IMR-90 (cell line): ENCODE results near the gene ZNF550. TPM values are rescaled to one million over a fixed set of nuclear protein-coding genes. Genes with fewer than 3 reads are reported as not detected.
"Not testable (repeated sequence)": the region's sequence is repeated elsewhere in the genome, so short reads cannot be mapped to it uniquely, and the experiment has no call there.

Experiments
- ATAC-seq: fragments of 200-7000 bp; cut with Tn5 transposase; 2 replicates; pipeline ENCODE4 v1.9.1; 2020; ENCODE audit warnings: low read depth, mild to moderate bottlenecking, moderate library complexity
- BruUV-seq: library from RNA; stranded (reverse); fragments of 400-500 nt; replicated peaks from 2 replicates; lab custom pipeline; 2021; lab: Mats Ljungman, UMichigan
- CTCF ChIA-PET: fragments of 300-600 bp; formaldehyde crosslinking; extraction: SDS; loops from one replicate; lab custom pipeline; 2021; ENCODE audit warnings: antibody characterized with exemption; lab: Yijun Ruan, JAX
- POLR2A ChIA-PET: fragments of 300-600 bp; sonication (Branson Sonifier 250); formaldehyde crosslinking; loops from one replicate; lab custom pipeline; 2022; ENCODE audit warnings: antibody characterized with exemption; ENCODE audit not compliant: unreplicated experiment; lab: Charles Lee
- DNase-seq: peaks from one replicate; pipeline ENCODE4 v3.0.0; 2013
- H2AFZ ChIP-seq: replicated peaks from 2 replicates; pipeline ENCODE3; 2013; ENCODE audit warnings: low read length, mild to moderate bottlenecking; ENCODE audit not compliant: poor library complexity
- H2AK5ac ChIP-seq: 2 replicates; pipeline ENCODE4 v1.6.1; 2013; ENCODE audit warnings: low read depth, low read length, inconsistent platforms
- H2AK9ac ChIP-seq: replicated peaks from 2 replicates; pipeline ENCODE3; 2013; ENCODE audit warnings: mild to moderate bottlenecking, low read depth, low read length, moderate library complexity; ENCODE audit not compliant: poor library complexity
- H2BK120ac ChIP-seq: 2 replicates; pipeline ENCODE4 v1.6.1; 2013; ENCODE audit warnings: low read depth, low read length, inconsistent platforms
- H2BK15ac ChIP-seq: 3 replicates; pipeline ENCODE4 v1.6.1; 2013; ENCODE audit warnings: low read depth, low read length, inconsistent platforms
- H2BK20ac ChIP-seq: 2 replicates; pipeline ENCODE4 v1.6.1; 2013; ENCODE audit warnings: low read depth, mild to moderate bottlenecking, inconsistent platforms, low read length, moderate library complexity
- H2BK5ac ChIP-seq: 2 replicates; pipeline ENCODE4 v1.6.1; 2013; ENCODE audit warnings: mild to moderate bottlenecking, low read depth, low read length, inconsistent platforms; ENCODE audit not compliant: poor library complexity, severe bottlenecking
- H3K14ac ChIP-seq: replicated peaks from 2 replicates; pipeline ENCODE4 v1.6.1; 2013; ENCODE audit warnings: low read depth, low read length, inconsistent platforms
- H3K18ac ChIP-seq: 2 replicates; pipeline ENCODE4 v1.6.1; 2013; ENCODE audit warnings: low read depth, low read length, control low read depth
- H3K23ac ChIP-seq: 2 replicates; pipeline ENCODE4 v1.6.1; 2013; ENCODE audit warnings: low read depth, low read length, inconsistent platforms
- H3K27ac ChIP-seq: 2 replicates; pipeline ENCODE4 v1.5.1; 2013; ENCODE audit warnings: mild to moderate bottlenecking, control low read depth, low read length; ENCODE audit not compliant: insufficient read depth
- H3K27me3 ChIP-seq: 2 replicates; pipeline ENCODE4 v1.6.1; 2013; ENCODE audit warnings: low read length; ENCODE audit not compliant: control insufficient read depth, insufficient read depth
- H3K36me3 ChIP-seq: 2 replicates; pipeline ENCODE4 v1.6.1; 2013; ENCODE audit warnings: low read length, mixed read lengths; ENCODE audit not compliant: control insufficient read depth, insufficient read depth
- H3K4ac ChIP-seq: 2 replicates; pipeline ENCODE4 v1.6.1; 2013; ENCODE audit warnings: low read depth, low read length, inconsistent platforms
- H3K4me1 ChIP-seq: 2 replicates; pipeline ENCODE4 v1.6.1; 2013; ENCODE audit warnings: low read length, mixed read lengths; ENCODE audit not compliant: control insufficient read depth, insufficient read depth
- H3K4me2 ChIP-seq: 2 replicates; pipeline ENCODE4 v1.6.1; 2013; ENCODE audit warnings: low read depth, mild to moderate bottlenecking, control low read depth, low read length, moderate library complexity
- H3K4me3 ChIP-seq: 2 replicates; pipeline ENCODE4 v1.5.1; 2013; ENCODE audit warnings: low read depth, mild to moderate bottlenecking, control low read depth, low read length, moderate library complexity; ENCODE audit not compliant: insufficient read depth
- H3K56ac ChIP-seq: 2 replicates; pipeline ENCODE4 v1.6.1; 2013; ENCODE audit warnings: low read length, inconsistent platforms; ENCODE audit not compliant: insufficient read depth; ENCODE audit errors: extremely low read depth
- H3K79me1 ChIP-seq, 2 experiments: 2 replicates each; pipeline ENCODE4 v1.6.1; 2013; ENCODE audit warnings: low read length in 2 of 2, inconsistent platforms in 1 of 2, low read depth in 1 of 2
- H3K9ac ChIP-seq: 2 replicates; pipeline ENCODE4 v1.6.1; 2013; ENCODE audit warnings: low read depth, low read length, control low read depth
- H3K9me1 ChIP-seq: 2 replicates; pipeline ENCODE4 v1.6.1; 2013; ENCODE audit warnings: low read length, inconsistent platforms; ENCODE audit not compliant: insufficient read depth
- H3K9me3 ChIP-seq: 2 replicates; pipeline ENCODE4 v1.6.1; 2013; ENCODE audit warnings: low read length; ENCODE audit not compliant: control insufficient read depth, insufficient read depth
- H4K20me1 ChIP-seq: 2 replicates; pipeline ENCODE4 v1.6.1; 2013; ENCODE audit warnings: low read length, inconsistent platforms; ENCODE audit not compliant: insufficient read depth
- H4K5ac ChIP-seq: 2 replicates; pipeline ENCODE4 v1.6.1; 2013; ENCODE audit warnings: mild to moderate bottlenecking, low read depth, low read length, control low read depth
- H4K8ac ChIP-seq, 2 experiments: 2 replicates each; pipeline ENCODE4 v1.6.1; 2013; ENCODE audit warnings: low read depth in 2 of 2, low read length in 2 of 2, control low read depth in 1 of 2, inconsistent platforms in 1 of 2
- H4K91ac ChIP-seq: 2 replicates; pipeline ENCODE4 v1.6.1; 2013; ENCODE audit warnings: low read depth, low read length, inconsistent platforms; ENCODE audit not compliant: insufficient read depth
- MAZ ChIP-seq: IDR thresholded peaks from 2 replicates; pipeline ENCODE4 v1.6.1; 2012; ENCODE audit warnings: low read depth, mild to moderate bottlenecking, low read length, improper control_type of control experiment, moderate library complexity, borderline replicate concordance
- POLR2A ChIP-seq: IDR thresholded peaks from 2 replicates; pipeline ENCODE4 v1.6.1; 2012; ENCODE audit warnings: mild to moderate bottlenecking, low read depth, low read length
- RAD21 ChIP-seq: IDR thresholded peaks from 2 replicates; pipeline ENCODE4 v1.6.1; 2012; ENCODE audit warnings: low read length, improper control_type of control experiment
- WGBS, 2 experiments: methylation state at CpG; one replicate each; pipeline versions ENCODE4 v1.1.5 to v1.1.7; 2013; ENCODE audit warnings: missing lambda C conversion rate in 2 of 2; ENCODE audit not compliant: insufficient read length in 1 of 2; ENCODE audit errors: extremely low coverage in 2 of 2; 5-methylcytosine and 5-hydroxymethylcytosine counted together
- dilution Hi-C: fragments of 300-500 bp; cut with HindIII; formaldehyde crosslinking; loops from one replicate; pipeline ENCODE4 v1.14.3; 2018; ENCODE audit warnings: low sequenced_read_pairs; ENCODE audit not compliant: unreplicated experiment
- in situ Hi-C: fragments of 300-500 bp; cut with MboI; formaldehyde crosslinking; loops from 3 replicates; pipeline ENCODE4 v1.14.3; 2019; ENCODE audit warnings: low sequenced_read_pairs, inconsistent platforms, mixed read lengths
- intact Hi-C: fragments of 100-400 bp; cut with micrococcal nuclease; formaldehyde crosslinking; loops from 2 replicates; pipeline ENCODE4 v1.10.0; 2022
- polyA plus RNA-seq, 3 experiments: library from polyadenylated mRNA; depleted of rRNA; stranded (reverse); fragments of >200 nt; gene quantifications; 2 replicates each; pipeline ENCODE4 v1.2.3, GENCODE V29; 2012; ENCODE audit warnings: low replicate concordance in 1 of 3
- total RNA-seq: library from RNA; depleted of rRNA; stranded (reverse); fragments of >200 nt; gene quantifications from 2 replicates; pipeline ENCODE4 v1.2.3, GENCODE V29; 2012

The ZNF550 gene
- total and polyA plus RNA-seq, 2 of the 4 experiments (the other 2 are of a cell fraction) = 5.7 to 12.5 TPM

- TF ChIP-seq MAZ (no peak), RAD21 (no peak), POLR2A (no peak)
These were observed 32.4 kb downstream of the ZNF550 start, which contains the start of gene ZNF549 (continued) for GRCh38 chr19:57527136-57527881.

- H3K23ac ChIP-seq, H3K18ac ChIP-seq, H2BK15ac ChIP-seq, intact Hi-C loops, H2BK20ac ChIP-seq, H2BK120ac ChIP-seq, H3K4me3 ChIP-seq, H3K14ac ChIP-seq, H2AK5ac ChIP-seq, DNase-seq, POLR2A ChIA-PET, H2BK5ac ChIP-seq, H3K27me3 ChIP-seq, in situ Hi-C loops, H3K56ac ChIP-seq, H3K79me1 ChIP-seq, H2AK9ac ChIP-seq, H4K91ac ChIP-seq, H3K9me1 ChIP-seq, ATAC-seq, CTCF ChIA-PET, H3K27ac ChIP-seq, H4K20me1 ChIP-seq, dilution Hi-C loops, H3K9ac ChIP-seq, H3K4me2 ChIP-seq, H4K8ac ChIP-seq, H3K4ac ChIP-seq, H4K5ac ChIP-seq, H3K4me1 ChIP-seq, H2AFZ ChIP-seq, BruUV-seq: not testable (repeated sequence)
- H3K9me3 ChIP-seq = peaks cover 17% of the 10 kb centered on the region
- 86% methylated on average over 1 of the region's 4 CpGs; no CpG with 5 or more reads in 1 of the 2 experiments for WGBS, 2 experiments
- H3K36me3 ChIP-seq = peaks cover 22% of the 10 kb centered on the region
These were observed 41.6 kb downstream of the ZNF550 start for GRCh38 chr19:57518021-57518420.
